Panc1 (cell line): ENCODE results near the gene NECTIN1. TPM values are rescaled to one million over a fixed set of nuclear protein-coding genes. Genes with fewer than 3 reads are reported as not detected.

Experiments used
- ATAC-seq: fragments of 200-7000 bp; cut with Tn5 transposase; 2 replicates; pipeline ENCODE4 v1.9.1; 2020; ENCODE audit warnings: mild to moderate bottlenecking, moderate library complexity
- BruUV-seq: library from RNA; stranded (reverse); fragments of 400-500 nt; replicated peaks from 2 replicates; lab custom pipeline; 2021; lab: Mats Ljungman, UMichigan
- CTCF ChIA-PET: fragments of 300-600 bp; sonication (Branson Sonifier 250); formaldehyde crosslinking; loops from one replicate; lab custom pipeline; 2022; ENCODE audit warnings: antibody characterized with exemption; lab: Charles Lee
- POLR2A ChIA-PET: fragments of 300-600 bp; sonication (Branson Sonifier 250); formaldehyde crosslinking; loops from one replicate; lab custom pipeline; 2022; ENCODE audit warnings: antibody characterized with exemption; lab: Charles Lee
- DNase-seq: peaks from one replicate; pipeline ENCODE4 v3.0.0-alpha.2; 2010; ENCODE audit warnings: low read depth, low spot score
- H3K27ac ChIP-seq: 2 replicates; pipeline ENCODE4 v1.5.1; 2011; ENCODE audit warnings: mild to moderate bottlenecking, low read length, inconsistent platforms
- H3K27me3 ChIP-seq: fragments of 200-500 bp; sonication (Bioruptor generic); 2 replicates; pipeline ENCODE4 v1.6.0; 2014; ENCODE audit warnings: low read length, inconsistent platforms; ENCODE audit not compliant: control insufficient read depth, insufficient read depth
- H3K36me3 ChIP-seq: fragments of 200-500 bp; sonication (Bioruptor generic); 2 replicates; pipeline ENCODE4 v1.5.1; 2014; ENCODE audit warnings: inconsistent platforms, mild to moderate bottlenecking, low read length, moderate library complexity; ENCODE audit not compliant: control insufficient read depth, insufficient read depth
- H3K4me1 ChIP-seq: 2 replicates; pipeline ENCODE4 v1.5.1; 2011; ENCODE audit warnings: inconsistent platforms, mild to moderate bottlenecking, low read length, moderate library complexity; ENCODE audit not compliant: control insufficient read depth, insufficient read depth
- H3K4me3 ChIP-seq, 2 experiments: 2 replicates each; pipeline ENCODE4 v1.5.1; 2011 to 2012; ENCODE audit warnings: low read depth in 2 of 2, low read length in 2 of 2, mild to moderate bottlenecking in 2 of 2, inconsistent platforms in 1 of 2, moderate library complexity in 1 of 2
- H3K9me3 ChIP-seq: fragments of 200-500 bp; sonication (Bioruptor generic); 2 replicates; pipeline ENCODE4 v1.5.1; 2014; ENCODE audit warnings: low read depth, mild to moderate bottlenecking, inconsistent platforms, low read length, moderate library complexity; ENCODE audit not compliant: control insufficient read depth, insufficient read depth
- CTCF ChIP-seq: fragments of 450-650 bp; IDR thresholded peaks from 2 replicates; pipeline ENCODE4 v1.5.1; 2017; ENCODE audit warnings: mild to moderate bottlenecking
- POLR2AphosphoS5 ChIP-seq: IDR thresholded peaks from 2 replicates; pipeline ENCODE4 v1.6.1; 2012; ENCODE audit warnings: mild to moderate bottlenecking, low read depth, low read length, moderate library complexity
- REST ChIP-seq, 2 experiments: IDR thresholded peaks; 2 replicates each; pipeline ENCODE4 v1.6.1; 2011 to 2012; ENCODE audit warnings: low read depth in 2 of 2, control low read depth in 1 of 2, low read length in 1 of 2, mild to moderate bottlenecking in 1 of 2, moderate library complexity in 1 of 2; ENCODE audit not compliant: insufficient read depth in 1 of 2
- SIN3A ChIP-seq: IDR thresholded peaks from 2 replicates; pipeline ENCODE4 v1.6.1; 2012; ENCODE audit warnings: low read depth, mild to moderate bottlenecking, low read length, moderate library complexity, borderline replicate concordance; ENCODE audit not compliant: insufficient read depth
- TCF7L2 ChIP-seq: IDR thresholded peaks from 2 replicates; pipeline ENCODE4 v1.6.1; 2011; ENCODE audit warnings: mild to moderate bottlenecking, low read depth, low read length, inconsistent platforms
- in situ Hi-C: cut with HindIII; loops from 2 replicates; pipeline ENCODE4 v1.10.0; 2016; ENCODE audit warnings: low sequenced_read_pairs, low pct_unique_long_range_greater_than_20kb
- intact Hi-C: fragments of 100-400 bp; cut with micrococcal nuclease; formaldehyde crosslinking; loops from one replicate; pipeline ENCODE4 v1.10.0; 2022; ENCODE audit not compliant: unreplicated experiment
- total RNA-seq: library from RNA; stranded (reverse); gene quantifications from one replicate; pipeline ENCODE4 v1.2.1, GENCODE V29; 2021; ENCODE audit not compliant: unreplicated experiment

NECTIN1 gene
- total RNA-seq, 1 experiment from 2014 or later, result 14.6 TPM

- no peaks in the 10 kb centered on the region for H3K9me3 ChIP-seq
- ATAC-seq, result no peak
- in situ Hi-C loops (no loop called here), intact Hi-C loops (no loop called here)
- ChIA-PET CTCF (no interaction called here), POLR2A (no interaction called here)
- no peaks in the 10 kb centered on the region for H3K36me3 ChIP-seq
- TF ChIP-seq SIN3A, result no peak
- no peak for TF ChIP-seq TCF7L2
- TF ChIP-seq CTCF, result no peak
- no peak for TF ChIP-seq POLR2AphosphoS5
- TF ChIP-seq REST (IDR thresholded peaks at IDR 0.05; ENCODE audit: insufficient read depth in 1 of 2, low read depth in 2 of 2, low read length in 1 of 2), result no peak
- DNase-seq, result no peak
- no peak overlapping the region for H3K4me3 ChIP-seq
- peaks cover 9% of the 10 kb centered on the region for H3K27me3 ChIP-seq
- no peak overlapping the region for H3K27ac ChIP-seq
- no peaks in the 10 kb centered on the region for H3K4me1 ChIP-seq
- BruUV-seq, result no TSS peak
These were observed 16.1 kb upstream of the NECTIN1 start for GRCh38 chr11:119745112-119745511.

- BruUV-seq, result no TSS peak
- H3K9me3 ChIP-seq, result no peaks in the 10 kb centered on the region
- no peak overlapping the region for H3K4me3 ChIP-seq
- in situ Hi-C loops (no loop called here), intact Hi-C loops (no loop called here)
- H3K27ac ChIP-seq, result no peak overlapping the region
- ATAC-seq, result no peak
- no peak for DNase-seq
- POLR2A ChIA-PET, result interaction anchor here (0.6 kb wide), 1 partner anchor 141 kb away, joined by 5 read pairs; no protein-coding TSS in a partner anchor
- H3K36me3 ChIP-seq, result no peaks in the 10 kb centered on the region
- CTCF ChIA-PET, result interaction anchor here (0.6 kb wide), 1 partner anchor 147 kb away, joined by 3 read pairs; no protein-coding TSS in a partner anchor
- no peak for TF ChIP-seq TCF7L2
- TF ChIP-seq REST (IDR thresholded peaks at IDR 0.05; ENCODE audit: insufficient read depth in 1 of 2, low read depth in 2 of 2, low read length in 1 of 2), result no peak
- no peak for TF ChIP-seq SIN3A
- no peak for TF ChIP-seq CTCF
- TF ChIP-seq POLR2AphosphoS5, result no peak
- H3K4me1 ChIP-seq, result no peaks in the 10 kb centered on the region
- peaks cover 4% of the 10 kb centered on the region for H3K27me3 ChIP-seq
These were observed 15.6 kb upstream of the NECTIN1 start for GRCh38 chr11:119744577-119744976.
